GM19397 (cell line): Measurements from ENCODE around the gene PCNX1.
A peak's percentile ranks its signal among the peaks of the same experiment; 100 is the strongest.
"Not testable (repeated sequence)": the region's sequence is repeated elsewhere in the genome, so short reads cannot be mapped to it uniquely, and the experiment has no call there.

Source experiments
- ATAC-seq: cut with Tn5 transposase; IDR thresholded peaks from one replicate; pipeline ENCODE4 v1.9.1; 2021; ENCODE audit warnings: mild to moderate bottlenecking, moderate library complexity; ENCODE audit not compliant: unreplicated experiment

PCNX1 gene

DNA sequence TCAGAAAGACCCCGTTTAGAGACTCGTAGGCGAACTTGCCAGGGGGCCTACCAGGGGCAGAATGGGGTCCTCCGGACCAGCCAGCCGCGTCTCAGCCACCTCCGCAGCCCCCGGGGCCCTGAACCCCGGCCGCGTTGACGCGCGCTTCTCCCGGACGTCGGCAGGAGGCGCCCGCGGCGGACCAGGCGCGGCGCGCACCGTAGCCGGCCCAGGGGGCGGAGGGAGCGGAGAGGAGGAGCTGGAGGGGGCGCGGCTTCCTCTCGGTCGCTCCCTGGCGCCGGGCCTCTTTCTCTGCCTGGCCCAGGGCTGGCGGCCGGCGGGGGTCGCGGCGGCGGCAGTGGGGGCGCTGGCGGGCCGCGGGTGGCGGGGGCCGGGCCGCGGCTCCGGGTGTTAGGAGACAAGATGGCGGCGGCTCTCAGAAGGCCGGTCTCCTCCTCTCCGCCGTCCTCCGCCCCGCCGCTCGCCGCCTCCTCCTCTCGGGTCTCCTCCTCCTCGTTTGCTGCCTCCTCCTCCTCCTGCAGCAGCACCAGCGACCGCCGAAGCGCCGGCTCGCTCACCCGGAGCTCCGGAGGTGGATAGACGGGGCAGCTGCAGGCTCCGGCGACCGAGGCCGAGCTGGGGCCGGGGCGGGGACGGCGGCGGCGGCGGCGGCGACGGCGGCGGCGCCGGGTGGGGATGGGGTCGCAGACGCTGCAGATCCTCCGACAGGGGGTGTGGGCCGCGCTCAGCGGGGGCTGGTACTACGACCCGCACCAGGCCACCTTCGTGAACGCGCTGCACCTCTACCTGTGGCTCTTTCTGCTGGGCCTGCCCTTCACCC, at the start of gene PCNX1:
PCNX1 (plus strand) TSS at position 284 of the 820 bp plus-strand sequence; CDS start at position 676, 392 bp downstream.
- peak; percentile 80 for ATAC-seq

- no peak for ATAC-seq
Measured at GRCh38 chr14:70857496-70857890, 49.8 kb upstream of the PCNX1 start.

DNA sequence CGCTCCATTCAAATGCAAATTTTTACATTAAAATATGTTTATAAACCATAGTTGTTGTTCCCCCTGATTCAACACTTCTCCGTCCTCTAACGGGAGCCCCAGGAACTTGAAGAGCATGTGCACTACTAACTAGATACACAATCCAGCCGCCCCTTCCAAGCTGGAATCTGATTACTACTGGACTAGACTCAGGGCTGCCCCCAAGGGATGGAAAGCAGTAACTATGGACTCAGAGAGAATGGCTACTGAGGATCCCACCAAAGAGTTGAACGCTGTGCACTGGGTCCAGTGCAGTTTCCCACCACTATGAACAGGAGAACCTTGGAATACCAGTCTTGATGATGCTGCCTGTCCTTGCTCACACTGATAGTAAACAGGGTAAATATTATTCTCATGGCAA, 48.6 kb upstream of the PCNX1 start:
- ATAC-seq = no peak

DNA sequence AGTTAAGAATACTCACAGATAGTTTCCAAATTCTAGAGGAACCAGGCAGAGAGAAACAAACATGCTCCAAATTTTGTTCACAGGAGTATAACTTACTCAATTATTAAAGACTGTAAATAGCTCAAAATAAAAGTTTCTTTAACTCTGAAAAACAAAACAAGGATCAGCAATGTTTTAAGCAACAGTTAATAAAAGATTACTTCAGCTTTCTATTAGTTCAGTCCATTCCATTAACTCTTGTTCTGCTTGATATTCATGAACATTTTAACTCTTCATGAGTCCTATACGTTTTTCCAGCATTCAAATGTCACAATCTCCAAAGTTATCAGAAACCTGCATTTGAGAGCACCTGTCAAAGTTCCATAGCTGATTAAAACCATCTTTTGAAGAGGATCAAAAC, 40.3 kb upstream of the PCNX1 start:
- ATAC-seq = not testable (repeated sequence)

- ATAC-seq = no peak
Measured at GRCh38 chr14:70871001-70871400, 36.3 kb upstream of the PCNX1 start.

GRCh38 chr14:70871863-70872677, 35.2 kb upstream of the PCNX1 start:
- ATAC-seq = no peak

DNA sequence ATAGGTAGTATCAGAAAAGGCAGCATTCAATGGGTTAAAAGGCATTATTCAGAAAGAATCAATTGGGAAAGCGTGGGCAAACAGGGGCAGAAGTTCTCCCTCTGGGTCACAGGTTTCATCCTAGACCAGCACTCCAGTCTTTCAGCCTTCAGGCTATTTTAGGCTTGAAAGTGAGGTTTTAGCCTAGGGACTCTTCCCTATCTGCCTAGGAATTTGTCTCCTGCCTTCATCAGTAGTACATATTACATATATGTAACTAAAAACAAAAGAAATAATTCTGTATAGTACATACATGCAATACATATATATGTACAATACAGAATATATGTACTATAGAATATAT, 34.6 kb upstream of the PCNX1 start:
- no peak for ATAC-seq

DNA sequence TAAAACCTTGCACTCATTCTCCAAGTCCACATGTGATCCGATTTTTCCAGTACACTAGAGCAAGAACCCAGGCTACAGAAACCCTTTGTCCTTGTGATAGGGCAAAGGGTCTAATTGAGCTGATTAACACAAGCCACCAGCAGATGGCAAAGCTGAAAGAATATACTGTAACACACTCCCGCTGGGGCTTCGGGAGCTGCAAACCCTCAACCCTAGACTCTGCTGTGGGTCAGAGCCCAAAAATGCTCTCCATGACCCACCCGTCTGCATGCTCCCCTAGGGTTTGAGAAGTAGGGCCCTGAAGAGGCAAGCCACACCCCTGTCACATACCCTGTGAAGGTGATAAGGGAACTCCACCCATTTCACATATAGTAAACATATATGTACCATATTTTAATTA, 33.6 kb upstream of the PCNX1 start:
- no peak for ATAC-seq

- ATAC-seq = not testable (repeated sequence)
Measured at GRCh38 chr14:70875811-70876460, 31.3 kb upstream of the PCNX1 start.

- no peak for ATAC-seq
Measured at GRCh38 chr14:70879448-70879847, 27.8 kb upstream of the PCNX1 start.

GRCh38 chr14:70880888-70881287, 26.4 kb upstream of the PCNX1 start:
- ATAC-seq = not testable (repeated sequence)

DNA sequence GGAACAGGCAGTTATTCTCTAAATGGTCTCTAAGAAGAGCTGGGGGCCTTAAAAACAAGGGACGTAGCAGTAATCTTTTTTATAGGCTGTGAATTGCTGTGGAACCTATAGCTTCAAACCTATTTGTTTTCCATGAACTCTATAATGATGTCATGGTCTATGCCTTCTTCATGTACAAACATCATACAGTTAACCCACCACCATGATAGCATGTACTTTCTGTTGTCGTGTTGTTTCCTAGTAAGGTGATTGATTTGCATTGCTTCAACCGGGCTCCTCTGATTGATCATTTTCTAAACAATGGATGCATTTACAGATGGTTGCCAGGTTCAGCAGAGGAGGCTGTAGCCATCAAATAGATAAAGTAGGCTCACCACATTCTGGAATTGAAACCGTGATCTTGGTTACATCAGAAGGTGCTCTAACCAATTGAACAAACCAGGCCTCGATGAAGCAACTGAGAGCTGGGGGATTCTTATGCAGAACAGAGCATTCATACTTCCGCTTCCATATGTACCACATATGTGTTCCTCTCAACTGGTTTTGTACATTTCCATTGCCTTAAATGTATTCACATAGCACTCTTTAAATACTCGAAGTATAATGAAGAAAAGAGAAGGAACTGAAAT, 25.6 kb upstream of the PCNX1 start:
- ATAC-seq = peak; percentile 47

- ATAC-seq = no peak
Measured at GRCh38 chr14:70882776-70883492, 24.3 kb upstream of the PCNX1 start.

DNA sequence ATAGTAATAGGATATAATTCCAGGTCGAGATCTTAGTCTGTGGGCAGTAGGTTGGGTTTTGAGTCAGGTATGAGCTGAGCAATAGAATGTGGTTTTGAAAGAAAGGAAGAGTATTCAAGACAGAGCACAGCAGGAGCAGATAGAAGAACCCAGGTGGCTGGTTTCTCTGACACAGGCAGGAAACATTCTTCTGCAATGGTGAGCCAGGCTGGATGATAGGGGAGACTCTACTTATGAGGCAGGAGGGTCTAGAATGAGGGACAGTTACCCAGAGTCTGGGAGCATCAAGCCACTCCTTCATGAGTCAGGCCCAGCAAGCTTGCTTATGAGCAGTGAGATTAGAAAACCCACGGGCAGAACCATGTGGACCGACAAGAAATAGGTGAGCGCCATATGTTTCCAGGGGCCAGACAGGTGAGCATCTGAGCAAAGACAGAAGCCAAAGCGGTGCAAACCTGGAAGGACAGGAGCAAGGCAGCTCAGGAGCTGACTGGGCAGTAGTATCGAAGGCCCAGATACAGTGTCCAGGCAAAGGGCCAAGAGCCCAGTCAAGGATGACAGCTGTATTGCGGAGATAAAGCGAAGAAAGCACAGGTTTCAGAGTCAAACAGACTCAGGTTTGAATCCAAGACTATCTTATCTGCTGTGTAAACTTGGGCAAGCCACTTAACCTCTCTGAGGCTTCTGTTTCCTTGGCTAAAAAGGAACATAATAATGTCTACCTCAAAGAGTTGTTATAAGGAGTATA, 22.5 kb upstream of the PCNX1 start:
- ATAC-seq = no peak

- no peak for ATAC-seq
Measured at GRCh38 chr14:70885343-70886022, 21.8 kb upstream of the PCNX1 start.

- peak; percentile 36 for ATAC-seq
Measured at GRCh38 chr14:70886421-70887206, 20.6 kb upstream of the PCNX1 start.

- no peak for ATAC-seq
Measured at GRCh38 chr14:70887207-70887681, 20.0 kb upstream of the PCNX1 start.
